Measurements from ENCODE around the gene SLAIN1.

Gene SLAIN1

GRCh38 chr13:77692746-77693448 lies 4.6 kb upstream of the SLAIN1 start:
- WGBS, 2 experiments (ENCODE audit: insufficient coverage in 2 of 2): no CpG with 5 or more reads among the region's 2 CpGs
- H3K36me3 ChIP-seq (ENCODE audit: control insufficient read depth, insufficient read depth, low read length): no peaks in the 10 kb centered on the region
- no peak overlapping the region for H3K4me3 ChIP-seq (ENCODE audit: extremely low read depth, insufficient read depth, low read length, poor library complexity, severe bottlenecking)
- H3K9me3 ChIP-seq (ENCODE audit: control insufficient read depth, low read length): no peaks in the 10 kb centered on the region
- H3K4me1 ChIP-seq (ENCODE audit: control insufficient read depth, insufficient read depth, low read length, poor library complexity, severe bottlenecking): no peaks in the 10 kb centered on the region
- no peak overlapping the region for H3K27ac ChIP-seq (ENCODE audit: low read depth, low read length, severe bottlenecking)

- Histone ChIP-seq H3K4me1 (ENCODE audit: control insufficient read depth, insufficient read depth, low read length, poor library complexity, severe bottlenecking) (no peaks in the 10 kb centered on the region), H3K36me3 (ENCODE audit: control insufficient read depth, insufficient read depth, low read length) (no peaks in the 10 kb centered on the region), H3K27ac (ENCODE audit: low read depth, low read length, severe bottlenecking) (no peak overlapping the region), H3K4me3 (ENCODE audit: extremely low read depth, insufficient read depth, low read length, poor library complexity, severe bottlenecking) (no peak overlapping the region), H3K9me3 (ENCODE audit: control insufficient read depth, low read length) (no peaks in the 10 kb centered on the region)
- WGBS, 2 experiments (ENCODE audit: insufficient coverage in 2 of 2): 60 to 93% methylated on average over 2 of the region's 2 CpGs
These were observed 4.0 kb upstream of the SLAIN1 start for GRCh38 chr13:77693449-77693940.

- H3K4me1 ChIP-seq (ENCODE audit: control insufficient read depth, insufficient read depth, low read length, poor library complexity, severe bottlenecking): no peaks in the 10 kb centered on the region
These were observed 1.2 kb upstream of the SLAIN1 start for GRCh38 chr13:77696006-77696878.

GRCh38 chr13:77696879-77697216 lies 639 bp upstream of the SLAIN1 start:
- H3K4me3 ChIP-seq (ENCODE audit: extremely low read depth, insufficient read depth, low read length, poor library complexity, severe bottlenecking): peak overlapping the region; percentile 45
- 40% methylated on average over 1 of the region's 3 CpGs; no CpG with 5 or more reads in 1 of the 2 experiments for WGBS, 2 experiments (ENCODE audit: insufficient coverage in 2 of 2)
- no peaks in the 10 kb centered on the region for H3K4me1 ChIP-seq (ENCODE audit: control insufficient read depth, insufficient read depth, low read length, poor library complexity, severe bottlenecking)
- no peaks in the 10 kb centered on the region for H3K9me3 ChIP-seq (ENCODE audit: control insufficient read depth, low read length)
- no peaks in the 10 kb centered on the region for H3K36me3 ChIP-seq (ENCODE audit: control insufficient read depth, insufficient read depth, low read length)
- H3K27ac ChIP-seq (ENCODE audit: low read depth, low read length, severe bottlenecking): no peak overlapping the region

More at GRCh38 chr13:77696006-77696878, 1.2 kb upstream of the SLAIN1 start:
- H3K27ac ChIP-seq (ENCODE audit: low read depth, low read length, severe bottlenecking): no peak overlapping the region
- WGBS, 2 experiments (ENCODE audit: insufficient coverage in 2 of 2): 40 to 48% methylated on average over 2 to 3 of the region's 9 CpGs
- no peaks in the 10 kb centered on the region for H3K9me3 ChIP-seq (ENCODE audit: control insufficient read depth, low read length)
- H3K4me3 ChIP-seq (ENCODE audit: extremely low read depth, insufficient read depth, low read length, poor library complexity, severe bottlenecking): no peak overlapping the region
- no peaks in the 10 kb centered on the region for H3K36me3 ChIP-seq (ENCODE audit: control insufficient read depth, insufficient read depth, low read length)

GRCh38 chr13:77698201-77699058 lies 943 bp downstream of the SLAIN1 start:
- Histone ChIP-seq H3K36me3 (ENCODE audit: control insufficient read depth, insufficient read depth, low read length) (no peaks in the 10 kb centered on the region), H3K27ac (ENCODE audit: low read depth, low read length, severe bottlenecking) (no peak overlapping the region), H3K4me1 (ENCODE audit: control insufficient read depth, insufficient read depth, low read length, poor library complexity, severe bottlenecking) (no peaks in the 10 kb centered on the region), H3K9me3 (ENCODE audit: control insufficient read depth, low read length) (no peaks in the 10 kb centered on the region), H3K4me3 (ENCODE audit: extremely low read depth, insufficient read depth, low read length, poor library complexity, severe bottlenecking) (peak overlapping the region; percentile 45)
- 0% methylated on average over 64 to 65 of the region's 75 CpGs for WGBS, 2 experiments (ENCODE audit: insufficient coverage in 2 of 2)

GRCh38 chr13:77699059-77699680 lies 1.7 kb downstream of the SLAIN1 start:
- no CpG with 5 or more reads among the region's 4 CpGs for WGBS, 2 experiments (ENCODE audit: insufficient coverage in 2 of 2)
- Histone ChIP-seq H3K9me3 (ENCODE audit: control insufficient read depth, low read length) (no peaks in the 10 kb centered on the region), H3K4me1 (ENCODE audit: control insufficient read depth, insufficient read depth, low read length, poor library complexity, severe bottlenecking) (no peaks in the 10 kb centered on the region), H3K36me3 (ENCODE audit: control insufficient read depth, insufficient read depth, low read length) (no peaks in the 10 kb centered on the region), H3K27ac (ENCODE audit: low read depth, low read length, severe bottlenecking) (no peak overlapping the region), H3K4me3 (ENCODE audit: extremely low read depth, insufficient read depth, low read length, poor library complexity, severe bottlenecking) (peak overlapping the region; percentile 45)

GRCh38 chr13:77701305-77701704 lies 3.8 kb downstream of the SLAIN1 start:
- Histone ChIP-seq H3K4me1 (ENCODE audit: control insufficient read depth, insufficient read depth, low read length, poor library complexity, severe bottlenecking) (no peaks in the 10 kb centered on the region), H3K27ac (ENCODE audit: low read depth, low read length, severe bottlenecking) (no peak overlapping the region), H3K9me3 (ENCODE audit: control insufficient read depth, low read length) (no peaks in the 10 kb centered on the region), H3K4me3 (ENCODE audit: extremely low read depth, insufficient read depth, low read length, poor library complexity, severe bottlenecking) (no peak overlapping the region), H3K36me3 (ENCODE audit: control insufficient read depth, insufficient read depth, low read length) (no peaks in the 10 kb centered on the region)

GRCh38 chr13:77702366-77702765 lies 4.9 kb downstream of the SLAIN1 start:
- Histone ChIP-seq H3K4me3 (ENCODE audit: extremely low read depth, insufficient read depth, low read length, poor library complexity, severe bottlenecking) (no peak overlapping the region), H3K9me3 (ENCODE audit: control insufficient read depth, low read length) (no peaks in the 10 kb centered on the region), H3K27ac (ENCODE audit: low read depth, low read length, severe bottlenecking) (no peak overlapping the region), H3K4me1 (ENCODE audit: control insufficient read depth, insufficient read depth, low read length, poor library complexity, severe bottlenecking) (no peaks in the 10 kb centered on the region), H3K36me3 (ENCODE audit: control insufficient read depth, insufficient read depth, low read length) (no peaks in the 10 kb centered on the region)
- WGBS, 2 experiments (ENCODE audit: insufficient coverage in 2 of 2): no CpG with 5 or more reads among the region's 1 CpG

GRCh38 chr13:77703408-77703807 lies 5.9 kb downstream of the SLAIN1 start:
- Histone ChIP-seq H3K27ac (ENCODE audit: low read depth, low read length, severe bottlenecking) (no peak overlapping the region), H3K4me1 (ENCODE audit: control insufficient read depth, insufficient read depth, low read length, poor library complexity, severe bottlenecking) (no peaks in the 10 kb centered on the region), H3K36me3 (ENCODE audit: control insufficient read depth, insufficient read depth, low read length) (no peaks in the 10 kb centered on the region), H3K9me3 (ENCODE audit: control insufficient read depth, low read length) (no peaks in the 10 kb centered on the region), H3K4me3 (ENCODE audit: extremely low read depth, insufficient read depth, low read length, poor library complexity, severe bottlenecking) (no peak overlapping the region)
- WGBS, 2 experiments (ENCODE audit: insufficient coverage in 2 of 2): 86 to 95% methylated on average over 3 of the region's 5 CpGs

GRCh38 chr13:77714119-77714755 lies 16.8 kb downstream of the SLAIN1 start:
- WGBS, 2 experiments (ENCODE audit: insufficient coverage in 2 of 2): 83% methylated on average over 1 of the region's 3 CpGs; no CpG with 5 or more reads in 1 of the 2 experiments
- Histone ChIP-seq H3K9me3 (ENCODE audit: control insufficient read depth, low read length) (peaks cover 3% of the 10 kb centered on the region), H3K36me3 (ENCODE audit: control insufficient read depth, insufficient read depth, low read length) (no peaks in the 10 kb centered on the region), H3K4me3 (ENCODE audit: extremely low read depth, insufficient read depth, low read length, poor library complexity, severe bottlenecking) (no peak overlapping the region), H3K27ac (ENCODE audit: low read depth, low read length, severe bottlenecking) (no peak overlapping the region), H3K4me1 (ENCODE audit: control insufficient read depth, insufficient read depth, low read length, poor library complexity, severe bottlenecking) (no peaks in the 10 kb centered on the region)

Data from mesodermal cell (in vitro differentiated cells).